Keratinocyte (primary cell): ENCODE measurements around the gene USP28. TPM values are rescaled to one million over a fixed set of nuclear protein-coding genes. Genes with fewer than 3 reads are reported as not detected.

Source experiments
- DNase-seq: peaks from one replicate; pipeline ENCODE4 v3.0.0-alpha.2; 2011; ENCODE audit warnings: low read depth, missing footprints, low spot score
- FAIRE-seq: peaks from 2 replicates; lab custom pipeline; 2011; peaks lifted over from hg19 to GRCh38; lab: Jason Lieb, UNC
- H2AFZ ChIP-seq: 2 replicates; pipeline ENCODE4 v1.6.0; 2012; ENCODE audit warnings: low read length, control low read depth, inconsistent platforms; ENCODE audit not compliant: control insufficient read depth
- H3K27ac ChIP-seq: 2 replicates; pipeline ENCODE4 v1.5.1; 2011; ENCODE audit warnings: low read length; ENCODE audit not compliant: control insufficient read depth, insufficient read depth
- H3K27me3 ChIP-seq: 3 replicates; pipeline ENCODE4 v1.6.0; 2011; ENCODE audit warnings: low read length; ENCODE audit not compliant: control insufficient read depth, insufficient read depth; ENCODE audit errors: extremely low read depth
- H3K36me3 ChIP-seq, 2 experiments: 2 replicates in 1 of 2; 3 replicates in 1 of 2; pipeline ENCODE4 v1.5.1; 2011; ENCODE audit warnings: low read length in 2 of 2, mild to moderate bottlenecking in 1 of 2; ENCODE audit not compliant: control insufficient read depth in 2 of 2, insufficient read depth in 2 of 2; ENCODE audit errors: extremely low read depth in 1 of 2
- H3K4me1 ChIP-seq: 3 replicates; pipeline ENCODE4 v1.5.1; 2011; ENCODE audit warnings: low read length; ENCODE audit not compliant: control insufficient read depth, insufficient read depth; ENCODE audit errors: extremely low read depth
- H3K4me2 ChIP-seq: 3 replicates; pipeline ENCODE4 v1.6.0; 2011; ENCODE audit warnings: low read depth, low read length; ENCODE audit not compliant: control insufficient read depth, insufficient read depth; ENCODE audit errors: extremely low read depth
- H3K4me3 ChIP-seq, 3 experiments: fragments of 200-600 bp in 1 of 3; sonication (generic) in 1 of 3; 2 replicates in 2 of 3; 3 replicates in 1 of 3; pipeline ENCODE4 v1.5.1; 2011 to 2016; ENCODE audit warnings: low read length in 3 of 3, mild to moderate bottlenecking in 3 of 3, control low read depth in 2 of 3, inconsistent platforms in 1 of 3, low read depth in 1 of 3, mixed read lengths in 1 of 3, mixed run types in 1 of 3, moderate library complexity in 1 of 3; ENCODE audit not compliant: control insufficient read depth in 2 of 3, insufficient read depth in 2 of 3; ENCODE audit errors: extremely low read depth in 1 of 3
- H3K79me2 ChIP-seq: 2 replicates; pipeline ENCODE4 v1.6.0; 2012; ENCODE audit warnings: low read length; ENCODE audit not compliant: control insufficient read depth, insufficient read depth
- H3K9ac ChIP-seq: 3 replicates; pipeline ENCODE4 v1.6.0; 2011; ENCODE audit warnings: low read length; ENCODE audit not compliant: control insufficient read depth, insufficient read depth; ENCODE audit errors: extremely low read depth
- H3K9me1 ChIP-seq: 3 replicates; pipeline ENCODE4 v1.6.0; 2011; ENCODE audit warnings: low read length; ENCODE audit not compliant: control insufficient read depth, insufficient read depth; ENCODE audit errors: extremely low read depth
- H3K9me3 ChIP-seq: 2 replicates; pipeline ENCODE4 v1.5.1; 2012; ENCODE audit warnings: low read depth, low read length; ENCODE audit not compliant: control insufficient read depth
- H4K20me1 ChIP-seq: 3 replicates; pipeline ENCODE4 v1.6.0; 2011; ENCODE audit warnings: low read length; ENCODE audit not compliant: control insufficient read depth, insufficient read depth; ENCODE audit errors: extremely low read depth
- CTCF ChIP-seq, 3 experiments: IDR thresholded peaks in 1 of 3; conservative IDR thresholded peaks in 1 of 3; optimal IDR thresholded peaks in 1 of 3; 2 replicates in 2 of 3; 3 replicates in 1 of 3; pipeline versions ENCODE3 to v1.5.1; 2011; ENCODE audit warnings: low read length in 3 of 3, mild to moderate bottlenecking in 3 of 3, moderate library complexity in 2 of 3, control low read depth in 1 of 3, inconsistent platforms in 1 of 3; ENCODE audit not compliant: insufficient read depth in 2 of 3; ENCODE audit errors: extremely low read depth in 1 of 3
- EZH2 ChIP-seq: IDR thresholded peaks from one replicate; pipeline ENCODE4 v1.6.1; 2012; ENCODE audit warnings: inconsistent platforms, mild to moderate bottlenecking, low read length, moderate library complexity
- dilution Hi-C: fragments of 300-500 bp; cut with MboI; formaldehyde crosslinking; loops from one replicate; pipeline ENCODE4 v1.7.0; 2020; ENCODE audit warnings: low sequenced_read_pairs; ENCODE audit not compliant: extremely low pct_ligation_motif_present
- polyA plus RNA-seq, 5 experiments: library from polyadenylated mRNA; depleted of rRNA in 3 of 5; stranded (reverse) in 3 of 5; stranded (forward) in 1 of 5; unstranded in 1 of 5; fragments of >200 nt; gene quantifications; 1 replicate in 1 of 5; 2 replicates in 3 of 5; 3 replicates in 1 of 5; pipeline versions ENCODE4 v1.2.1 to v1.2.3, GENCODE V29; 2011 to 2012; ENCODE audit warnings: missing spikeins in 2 of 5, low read depth in 1 of 5, low replicate concordance in 1 of 5

The USP28 gene
- polyA plus RNA-seq, 1 donor (not counting 4 experiments of a cell fraction or from before 2014, with no cell fraction given) = 37.4 TPM

GRCh38 chr11:113827477-113827876, 47.9 kb downstream of the USP28 start:
- DNase-seq (no peak), FAIRE-seq (no peak)
- Histone ChIP-seq H3K4me3 (no peak overlapping the region), H3K9ac (no peak overlapping the region), H3K9me1 (no peaks in the 10 kb centered on the region), H3K27me3 (no peaks in the 10 kb centered on the region), H3K36me3 (peaks cover 0 to 4% of the 10 kb centered on the region in 2 experiments), H2AFZ (no peak overlapping the region), H4K20me1 (no peaks in the 10 kb centered on the region), H3K27ac (no peak overlapping the region), H3K9me3 (no peaks in the 10 kb centered on the region), H3K4me2 (no peak overlapping the region), H3K4me1 (no peaks in the 10 kb centered on the region), H3K79me2 (no peaks in the 10 kb centered on the region)
- dilution Hi-C loops = no loop called here
- TF ChIP-seq CTCF (optimal IDR thresholded peaks at IDR 0.05 in 1 of 3, IDR thresholded peaks at IDR 0.05 in 1 of 3, conservative IDR thresholded peaks at IDR 0.05 in 1 of 3; ENCODE audit: extremely low read depth in 1 of 3, insufficient read depth in 2 of 3, low read length in 3 of 3) (no peak), EZH2 (no peak)

GRCh38 chr11:113818426-113818825, 56.9 kb downstream of the USP28 start:
- no peak for TF ChIP-seq CTCF (optimal IDR thresholded peaks at IDR 0.05 in 1 of 3, IDR thresholded peaks at IDR 0.05 in 1 of 3, conservative IDR thresholded peaks at IDR 0.05 in 1 of 3; ENCODE audit: extremely low read depth in 1 of 3, insufficient read depth in 2 of 3, low read length in 3 of 3)
- TF ChIP-seq EZH2 = no peak
- Histone ChIP-seq H4K20me1 (no peaks in the 10 kb centered on the region), H2AFZ (no peak overlapping the region), H3K27ac (no peak overlapping the region), H3K79me2 (no peaks in the 10 kb centered on the region), H3K4me3 (no peak overlapping the region), H3K4me2 (no peak overlapping the region), H3K9me3 (no peaks in the 10 kb centered on the region), H3K36me3 (peaks cover 4 to 8% of the 10 kb centered on the region in 2 experiments), H3K9ac (no peak overlapping the region), H3K27me3 (no peaks in the 10 kb centered on the region), H3K9me1 (no peaks in the 10 kb centered on the region), H3K4me1 (peaks cover 2% of the 10 kb centered on the region)
- dilution Hi-C loops = no loop called here
- FAIRE-seq = no peak
- peak; percentile 33 for DNase-seq
